GM19240 (cell line): ENCODE data around the gene HVCN1.

ENCODE experiments used
- DNase-seq: peaks from one replicate; pipeline ENCODE4 v3.0.0; 2011; ENCODE audit warnings: low spot score; ENCODE audit not compliant: insufficient read length

Gene HVCN1

DNA sequence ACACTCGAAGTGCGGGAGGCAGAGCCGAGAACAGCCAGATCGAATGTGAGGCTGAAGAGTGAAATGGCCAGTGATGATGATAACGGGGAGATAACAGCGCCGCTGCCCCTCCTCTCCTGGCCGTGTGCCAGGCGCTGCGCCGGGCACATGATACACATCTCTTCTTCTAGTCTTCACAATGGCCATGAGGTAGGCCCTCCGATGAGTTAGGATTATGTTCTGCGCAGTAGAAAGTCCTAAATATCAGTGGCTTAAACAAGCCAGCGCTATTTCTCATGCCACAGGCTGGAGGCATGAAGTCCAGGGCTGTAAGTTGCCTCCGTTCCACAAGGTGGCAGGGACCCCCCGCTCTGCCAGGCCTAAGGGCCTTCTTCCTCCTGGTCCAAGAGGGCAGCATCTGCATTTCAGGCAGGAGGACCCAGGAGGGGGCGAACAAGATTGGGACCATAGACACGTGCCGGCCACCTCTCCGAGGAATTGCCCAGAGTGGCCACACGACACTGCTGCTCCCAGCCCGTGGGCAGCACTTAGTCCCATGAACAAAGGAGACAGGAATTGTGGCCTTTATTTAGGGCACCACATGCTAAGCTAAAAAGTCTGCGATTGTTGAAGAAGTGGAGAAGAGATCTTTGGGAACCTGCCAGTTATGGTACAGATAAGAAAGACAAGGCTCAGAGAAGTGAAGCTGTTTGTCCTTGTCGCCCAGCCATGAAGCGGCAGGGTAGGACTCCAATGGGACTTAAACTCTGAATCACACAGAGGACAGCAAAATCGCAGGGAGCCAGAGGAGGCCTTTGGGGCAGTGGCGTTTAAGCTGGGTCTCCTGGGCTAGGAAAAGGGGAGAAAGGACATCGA lies 10.9 kb upstream of the HVCN1 start:
- no peak for DNase-seq

GRCh38 chr12:110698171-110698902 lies 9.4 kb upstream of the HVCN1 start:
- peak; percentile 33 for DNase-seq

DNA sequence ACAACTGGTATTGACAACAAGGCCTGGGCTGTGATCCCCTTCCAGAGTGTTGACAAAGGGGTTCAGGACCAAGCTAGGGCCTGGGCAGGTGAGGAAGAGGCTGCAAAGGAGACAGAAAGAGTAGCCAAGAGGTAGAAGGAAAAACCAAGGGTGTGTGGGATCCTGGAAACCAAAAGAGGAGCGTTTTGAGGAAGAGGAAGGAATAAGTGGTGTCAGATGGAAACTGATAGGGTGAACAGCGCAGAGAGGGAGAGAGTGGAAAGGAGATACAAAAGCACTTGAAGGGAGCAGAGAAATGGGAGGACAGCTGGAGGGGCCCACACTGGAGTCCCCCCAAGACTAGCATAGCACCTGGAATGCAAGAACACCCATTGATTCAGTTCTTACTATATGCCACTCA lies 8.3 kb upstream of the HVCN1 start:
- no peak for DNase-seq

DNA sequence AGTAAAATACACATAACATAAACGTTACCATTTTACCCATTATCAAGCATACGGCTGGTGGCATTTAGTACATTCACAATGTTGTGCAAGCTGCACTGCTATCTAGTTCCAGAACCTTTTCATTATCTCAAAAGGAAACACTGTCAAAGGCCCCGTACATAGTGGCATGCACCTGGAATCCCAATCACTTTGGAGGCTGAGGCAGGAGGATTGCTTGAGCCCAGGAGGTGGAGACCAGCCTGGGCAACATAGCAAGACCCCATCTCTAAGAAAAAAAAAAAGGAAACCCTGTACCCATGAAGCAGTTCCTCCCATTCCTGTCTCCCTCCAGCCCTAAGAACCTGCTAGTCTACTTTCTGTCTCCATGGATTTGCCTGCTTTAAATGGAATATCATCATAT lies 7.4 kb upstream of the HVCN1 start:
- DNase-seq, result no peak

- no peak for DNase-seq
Observed at GRCh38 chr12:110694330-110694901, 5.5 kb upstream of the HVCN1 start.

DNA sequence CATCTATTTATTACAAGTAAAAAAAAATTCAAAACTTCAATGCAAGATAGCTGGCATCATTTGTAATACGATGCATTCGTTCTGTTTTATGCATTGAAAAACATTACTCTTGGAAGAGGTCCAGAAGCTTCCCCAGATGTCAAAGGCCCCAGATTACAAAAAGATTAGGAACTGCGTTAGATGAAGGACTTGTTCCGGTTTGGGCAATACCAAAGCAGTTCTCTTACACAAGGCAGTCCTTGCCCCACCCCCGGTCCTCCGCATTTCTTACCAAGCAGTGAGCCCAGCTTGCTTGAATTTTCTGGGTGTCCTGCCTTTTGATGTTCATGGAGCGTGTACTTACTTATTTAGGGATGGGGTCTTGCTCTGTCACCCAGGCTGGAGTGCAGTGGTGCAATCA lies 4.8 kb upstream of the HVCN1 start:
- no peak for DNase-seq

- no peak for DNase-seq
Observed at GRCh38 chr12:110690127-110690430, 1.2 kb upstream of the HVCN1 start.

DNA sequence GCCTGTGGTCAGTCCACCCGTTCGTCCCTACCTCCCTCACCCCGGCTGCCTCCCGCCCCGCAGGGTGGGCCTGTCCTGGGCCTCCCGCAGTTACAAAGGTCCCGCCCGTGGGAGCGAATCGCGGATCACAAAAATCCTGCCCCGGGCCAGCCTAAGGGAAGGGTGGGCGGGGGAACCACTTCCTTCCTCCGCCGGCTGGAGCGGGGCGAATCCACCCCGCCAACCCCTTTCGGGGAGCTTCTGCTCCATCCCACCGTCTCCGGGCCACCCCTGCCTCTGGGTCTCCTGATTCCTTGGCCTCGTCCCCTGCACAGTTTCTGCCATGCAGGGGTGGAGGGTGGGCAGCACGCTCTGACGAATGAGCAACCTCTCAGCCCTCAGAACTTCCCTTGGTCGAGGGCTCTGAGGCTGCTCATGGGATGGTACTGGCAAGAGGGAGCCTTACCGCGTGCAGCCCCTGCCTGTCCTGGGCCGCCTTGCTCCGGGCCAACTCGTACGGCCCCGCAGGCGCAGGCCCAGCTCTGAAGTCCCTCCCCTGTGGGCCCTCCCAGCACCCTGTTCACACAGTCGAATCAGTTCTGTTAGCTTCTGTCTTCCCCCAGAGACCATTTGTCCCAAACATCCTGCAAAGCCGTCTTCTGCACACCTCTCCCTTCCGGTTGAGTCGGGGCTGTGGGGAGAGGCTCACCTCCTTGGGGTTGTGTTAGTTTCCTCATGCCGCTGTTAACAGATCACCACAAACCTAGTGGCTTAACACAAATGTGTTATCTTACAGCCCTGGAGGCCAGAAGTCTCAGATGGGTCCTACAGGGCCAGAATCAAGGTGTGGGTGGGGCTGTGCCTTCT lies 589 bp upstream of the HVCN1 start:
- DNase-seq, result peak; percentile 31

DNA sequence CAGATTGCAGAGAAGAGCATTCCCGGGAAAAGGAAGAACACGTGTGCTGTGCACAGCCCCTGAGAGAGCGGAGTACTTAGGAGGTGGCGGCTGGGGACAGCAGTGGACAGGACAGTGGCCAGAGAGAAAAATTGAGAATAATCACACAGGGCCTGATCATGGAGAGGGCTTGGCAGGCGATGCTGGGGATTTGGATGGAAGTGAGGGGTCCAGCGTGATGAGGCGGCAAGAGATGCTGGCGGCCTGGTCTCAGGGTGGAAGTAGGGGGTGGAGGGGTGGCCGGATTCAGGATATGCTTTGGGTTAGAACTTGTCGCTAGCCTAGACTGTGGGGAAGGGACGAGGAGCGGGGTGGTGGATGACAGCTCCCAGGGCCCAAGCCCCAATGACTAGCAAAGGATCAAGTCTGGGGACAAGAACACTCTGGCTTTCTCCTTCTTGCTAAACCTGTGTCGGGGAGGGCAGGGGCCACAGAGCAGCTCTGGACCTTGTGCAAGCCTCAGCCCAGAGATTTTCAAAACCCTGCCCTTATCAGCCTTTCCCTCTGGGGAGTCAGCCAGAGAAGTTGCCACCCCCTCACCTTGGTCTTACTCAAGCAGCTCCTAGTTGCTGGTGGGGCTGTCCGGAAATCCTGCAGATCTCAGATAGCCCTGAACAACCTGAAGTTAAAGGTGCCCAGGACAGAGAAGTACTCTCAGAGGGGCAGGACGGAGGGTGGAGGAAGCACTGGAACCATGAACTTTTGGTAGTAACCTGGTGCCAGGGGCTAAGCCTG lies 1.3 kb downstream of the HVCN1 start:
- no peak for DNase-seq

GRCh38 chr12:110686294-110686903 lies 2.5 kb downstream of the HVCN1 start:
- DNase-seq, result no peak

GRCh38 chr12:110684312-110684836 lies 4.5 kb downstream of the HVCN1 start:
- no peak for DNase-seq

DNA sequence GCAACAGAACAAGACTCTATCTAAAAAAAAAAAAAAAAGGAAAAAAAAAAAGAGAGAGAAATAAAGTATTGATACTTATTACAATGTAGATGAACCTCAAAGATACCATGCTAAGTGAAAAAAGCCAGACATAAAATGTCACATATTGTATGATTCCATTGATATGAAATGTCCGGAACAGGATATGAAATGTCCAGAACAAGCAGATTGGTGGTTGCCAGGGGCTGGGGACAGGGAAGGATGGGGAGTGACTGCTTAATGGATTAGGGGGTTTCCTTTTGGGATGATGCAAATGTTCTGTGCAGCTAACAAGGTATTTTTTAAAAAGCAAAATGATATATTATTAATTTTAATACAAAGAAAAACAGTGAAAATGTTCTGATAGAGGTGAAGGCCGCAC lies 5.0 kb downstream of the HVCN1 start:
- no peak for DNase-seq

DNA sequence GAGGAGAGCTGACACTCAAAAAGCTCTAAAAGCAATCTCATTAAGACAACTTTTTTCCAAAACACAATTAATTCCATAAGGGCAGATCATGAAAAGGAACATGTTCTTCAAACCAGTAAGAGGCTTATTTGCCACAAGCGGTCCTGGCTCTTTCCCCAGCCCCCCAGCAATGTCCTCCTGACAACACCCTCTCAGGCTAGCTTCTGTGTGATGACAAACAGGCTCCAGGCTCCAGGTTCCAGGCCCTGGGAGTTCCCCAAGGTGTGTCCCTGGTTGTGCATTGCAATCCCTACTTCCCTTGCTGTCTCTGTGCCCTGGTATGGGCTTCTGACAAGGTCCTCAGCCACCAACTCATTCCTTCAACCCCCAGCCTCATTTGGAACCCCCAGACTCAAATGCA lies 8.9 kb downstream of the HVCN1 start:
- no peak for DNase-seq

DNA sequence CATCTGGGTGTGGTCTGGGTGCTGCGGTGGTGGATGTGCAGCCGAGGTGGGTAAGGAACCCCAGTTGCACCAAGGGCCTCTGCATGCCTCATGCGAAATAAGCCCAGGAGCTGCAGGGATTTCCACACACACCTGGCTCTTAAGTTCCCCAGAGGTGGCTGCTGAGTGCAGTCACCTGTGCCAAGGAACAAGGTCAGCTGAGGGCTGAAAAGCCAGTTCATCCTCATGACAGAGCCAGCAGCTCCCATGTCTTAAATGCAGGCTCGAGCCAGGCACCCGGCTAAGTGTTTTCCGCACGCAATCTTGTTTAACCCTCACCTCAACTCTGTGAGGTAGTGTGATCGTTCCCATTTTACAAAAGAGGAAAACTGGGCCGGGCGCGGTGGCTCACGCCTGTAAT lies 9.7 kb downstream of the HVCN1 start:
- DNase-seq, result no peak

- DNase-seq, result no peak
Observed at GRCh38 chr12:110677982-110678381, 10.9 kb downstream of the HVCN1 start.

GRCh38 chr12:110677206-110677911 lies 11.6 kb downstream of the HVCN1 start:
- no peak for DNase-seq

DNA sequence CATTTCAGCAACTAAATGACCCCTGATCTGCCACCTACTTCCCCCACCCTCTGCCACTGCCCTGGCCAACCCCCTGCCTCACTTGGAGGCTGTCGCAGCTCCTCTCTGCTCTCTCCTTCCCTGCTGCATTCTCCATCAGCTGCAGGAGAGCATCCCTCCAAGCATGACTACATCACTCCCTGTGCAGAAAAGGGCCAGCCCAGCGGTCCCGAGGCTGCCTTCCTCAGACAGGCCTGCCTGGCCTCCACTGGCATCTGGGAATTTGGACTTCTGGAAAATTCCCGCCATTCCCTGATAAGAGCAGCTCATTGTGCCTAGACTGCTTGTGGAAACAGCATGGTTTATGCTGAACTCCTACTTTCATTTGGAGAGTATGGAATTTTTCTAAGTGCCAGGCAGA lies 12.7 kb downstream of the HVCN1 start:
- DNase-seq, result no peak

- DNase-seq, result no peak
Observed at GRCh38 chr12:110670161-110670701, 18.7 kb downstream of the HVCN1 start.

DNA sequence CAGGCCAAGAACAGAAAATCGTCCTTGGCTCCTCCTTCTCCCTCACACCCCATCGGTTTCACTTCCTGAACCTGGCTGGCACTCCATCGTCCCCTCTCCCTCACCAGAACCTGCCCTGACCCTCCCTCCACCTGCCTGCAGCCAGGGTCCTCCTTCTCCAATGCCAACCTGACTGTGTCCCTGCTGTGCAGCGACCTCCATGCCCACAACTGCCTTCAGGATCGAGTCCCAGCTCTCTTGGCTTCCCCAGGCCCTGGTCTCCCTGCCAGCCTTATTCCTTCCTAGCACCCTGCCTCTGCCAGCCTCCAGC lies 19.8 kb downstream of the HVCN1 start:
- no peak for DNase-seq
